HL-60 (cell line): Measurements from ENCODE around the gene PARP1.

ENCODE experiments used
- DNase-seq, 2 experiments: peaks; one replicate each; pipeline ENCODE4 v3.0.0-alpha.2; 2010 to 2020; ENCODE audit warnings: low read depth in 1 of 2, low spot score in 1 of 2
- H3K27ac ChIP-seq: fragments of 250-450 bp; sonication (Bioruptor Pico); replicated peaks from 2 replicates; pipeline ENCODE4 v1.5.1; 2020; ENCODE audit warnings: mild to moderate bottlenecking, moderate library complexity
- H3K27me3 ChIP-seq: fragments of 250-450 bp; sonication (Bioruptor Pico); 2 replicates; pipeline ENCODE4 v1.5.1; 2021; ENCODE audit warnings: mild to moderate bottlenecking, moderate library complexity; ENCODE audit not compliant: insufficient read depth, poor library complexity, severe bottlenecking
- H3K4me3 ChIP-seq: replicated peaks from 2 replicates; pipeline ENCODE4 v1.5.1; 2011; ENCODE audit warnings: mild to moderate bottlenecking, control low read depth, low read length; ENCODE audit not compliant: insufficient read depth
- CTCF ChIP-seq: IDR thresholded peaks from one replicate; pipeline ENCODE4 v1.5.1; 2011; ENCODE audit warnings: low read length, control low read depth, inconsistent platforms; ENCODE audit not compliant: insufficient read depth
- GABPA ChIP-seq: IDR thresholded peaks from 2 replicates; pipeline ENCODE4 v1.6.1; 2012; ENCODE audit warnings: low read depth
- POLR2AphosphoS5 ChIP-seq: IDR thresholded peaks from 2 replicates; pipeline ENCODE4 v1.6.1; 2012; ENCODE audit warnings: low read depth
- SPI1 ChIP-seq: IDR thresholded peaks from 2 replicates; pipeline ENCODE4 v1.6.1; 2012; ENCODE audit warnings: low read depth, mild to moderate bottlenecking, borderline replicate concordance
- TF ChIP-seq, protein P1 (sequence below): IDR thresholded peaks from 2 replicates; pipeline ENCODE4 v1.6.1; 2012; ENCODE audit warnings: low read depth; ENCODE audit not compliant: insufficient replicate concordance

PARP1 gene

GRCh38 chr1:226318471-226318870 lies 89.4 kb downstream of the PARP1 start:
- no peak overlapping the region for H3K4me3 ChIP-seq
- no peaks in the 10 kb centered on the region for H3K27me3 ChIP-seq
- H3K27ac ChIP-seq, result no peak overlapping the region
- no peak for DNase-seq
- TF ChIP-seq CTCF, result no peak
- no peak for TF ChIP-seq POLR2AphosphoS5
- no peak for TF ChIP-seq GABPA
- TF ChIP-seq, protein P1, sequence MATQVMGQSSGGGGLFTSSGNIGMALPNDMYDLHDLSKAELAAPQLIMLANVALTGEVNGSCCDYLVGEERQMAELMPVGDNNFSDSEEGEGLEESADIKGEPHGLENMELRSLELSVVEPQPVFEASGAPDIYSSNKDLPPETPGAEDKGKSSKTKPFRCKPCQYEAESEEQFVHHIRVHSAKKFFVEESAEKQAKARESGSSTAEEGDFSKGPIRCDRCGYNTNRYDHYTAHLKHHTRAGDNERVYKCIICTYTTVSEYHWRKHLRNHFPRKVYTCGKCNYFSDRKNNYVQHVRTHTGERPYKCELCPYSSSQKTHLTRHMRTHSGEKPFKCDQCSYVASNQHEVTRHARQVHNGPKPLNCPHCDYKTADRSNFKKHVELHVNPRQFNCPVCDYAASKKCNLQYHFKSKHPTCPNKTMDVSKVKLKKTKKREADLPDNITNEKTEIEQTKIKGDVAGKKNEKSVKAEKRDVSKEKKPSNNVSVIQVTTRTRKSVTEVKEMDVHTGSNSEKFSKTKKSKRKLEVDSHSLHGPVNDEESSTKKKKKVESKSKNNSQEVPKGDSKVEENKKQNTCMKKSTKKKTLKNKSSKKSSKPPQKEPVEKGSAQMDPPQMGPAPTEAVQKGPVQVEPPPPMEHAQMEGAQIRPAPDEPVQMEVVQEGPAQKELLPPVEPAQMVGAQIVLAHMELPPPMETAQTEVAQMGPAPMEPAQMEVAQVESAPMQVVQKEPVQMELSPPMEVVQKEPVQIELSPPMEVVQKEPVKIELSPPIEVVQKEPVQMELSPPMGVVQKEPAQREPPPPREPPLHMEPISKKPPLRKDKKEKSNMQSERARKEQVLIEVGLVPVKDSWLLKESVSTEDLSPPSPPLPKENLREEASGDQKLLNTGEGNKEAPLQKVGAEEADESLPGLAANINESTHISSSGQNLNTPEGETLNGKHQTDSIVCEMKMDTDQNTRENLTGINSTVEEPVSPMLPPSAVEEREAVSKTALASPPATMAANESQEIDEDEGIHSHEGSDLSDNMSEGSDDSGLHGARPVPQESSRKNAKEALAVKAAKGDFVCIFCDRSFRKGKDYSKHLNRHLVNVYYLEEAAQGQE, result no peak
- no peak for TF ChIP-seq SPI1

DNA sequence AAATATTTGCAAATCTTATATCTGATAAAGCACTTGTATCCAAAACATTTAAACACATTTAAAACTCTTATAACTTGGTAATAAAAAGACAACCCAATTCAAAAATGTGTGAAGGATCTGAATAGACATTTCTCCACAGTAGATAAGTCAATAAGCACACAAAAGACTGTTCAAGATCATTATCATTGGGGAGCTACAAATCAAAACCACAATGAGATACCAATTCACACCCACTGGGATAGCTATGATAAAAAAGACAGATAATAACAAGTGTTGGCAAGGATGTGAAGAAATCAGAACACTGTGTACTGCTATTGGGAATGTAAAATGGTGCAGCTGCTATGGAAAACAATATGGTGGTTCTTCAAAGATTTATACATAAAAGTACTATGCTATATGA lies 93.8 kb downstream of the PARP1 start:
- DNase-seq, result no peak
- no peak overlapping the region for H3K27ac ChIP-seq

DNA sequence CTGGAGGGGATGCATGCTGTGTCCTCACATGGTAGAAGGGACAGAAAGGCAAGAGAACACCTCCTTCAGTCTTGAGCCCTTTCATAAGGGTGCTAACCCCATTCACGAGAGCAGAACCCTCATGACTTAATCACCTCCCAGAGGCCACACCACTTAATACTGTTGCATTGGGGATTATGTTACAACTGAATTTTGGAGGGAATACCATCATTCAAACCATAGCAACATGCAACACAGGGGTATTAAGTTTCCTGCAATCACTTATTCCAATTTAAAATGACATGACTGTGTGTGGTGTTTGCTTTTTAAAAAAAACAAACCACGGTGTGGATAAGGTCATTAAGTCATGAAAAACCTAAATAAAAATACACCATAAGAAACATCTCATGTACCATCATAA lies 95.8 kb downstream of the PARP1 start:
- no peaks in the 10 kb centered on the region for H3K27me3 ChIP-seq
- TF ChIP-seq, protein P1, result no peak
- TF ChIP-seq SPI1 (no peak), GABPA (no peak), CTCF (no peak), POLR2AphosphoS5 (no peak)
- no peak overlapping the region for H3K27ac ChIP-seq
- H3K4me3 ChIP-seq, result no peak overlapping the region
- DNase-seq, result no peak

More for the DNA sequence above, 93.8 kb downstream of the PARP1 start:
- H3K4me3 ChIP-seq, result no peak overlapping the region
- TF ChIP-seq GABPA, result no peak
- no peaks in the 10 kb centered on the region for H3K27me3 ChIP-seq

- Histone ChIP-seq H3K27ac (no peak overlapping the region), H3K4me3 (no peak overlapping the region), H3K27me3 (no peaks in the 10 kb centered on the region)
- no peak for DNase-seq
- no peak for TF ChIP-seq CTCF
- TF ChIP-seq, protein P1, result no peak
Observed at GRCh38 chr1:226311376-226311775, 96.5 kb downstream of the PARP1 start.
